Cardiac fibroblast (primary cell): ENCODE measurements around the gene CIPC.

Experiments used
- DNase-seq, 2 donors: peaks; one replicate each; pipeline versions ENCODE4 v3.0.0 to v3.0.0-alpha.2; 2010; ENCODE audit warnings: low read depth in 2 of 2
- H3K4me3 ChIP-seq, 2 donors: replicated peaks in 1 of 2; 1 replicate in 1 of 2; 2 replicates in 1 of 2; pipeline ENCODE4 v1.5.1; 2011; ENCODE audit warnings: low read depth in 2 of 2, low read length in 2 of 2, mild to moderate bottlenecking in 2 of 2, moderate library complexity in 1 of 2
- TF ChIP-seq, protein P1 (sequence below): IDR thresholded peaks from one replicate; pipeline ENCODE4 v1.5.1; 2011; ENCODE audit warnings: low read depth, mild to moderate bottlenecking, low read length, inconsistent platforms

Gene CIPC

DNA sequence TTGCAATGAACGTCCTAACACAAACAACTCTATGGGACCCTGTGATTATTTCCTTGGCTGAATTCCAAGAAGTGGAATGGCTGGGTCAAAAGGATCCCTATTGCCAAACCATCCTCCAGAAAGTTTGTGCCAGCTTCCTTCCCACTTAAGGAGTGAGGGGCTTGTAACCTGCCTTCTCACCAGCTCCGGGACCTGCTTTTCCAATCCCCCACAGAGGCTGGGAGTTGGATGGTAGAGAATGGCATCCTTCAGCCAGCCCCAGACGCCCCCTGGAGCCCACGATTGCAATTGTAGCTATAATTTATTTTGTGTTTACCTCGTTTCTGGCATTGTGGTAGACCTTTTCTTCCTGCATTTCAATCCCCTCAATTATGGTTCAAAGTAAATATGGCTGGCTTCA lies 53.2 kb downstream of the CIPC start:
- H3K4me3 ChIP-seq: no peak overlapping the region
- TF ChIP-seq, protein P1, sequence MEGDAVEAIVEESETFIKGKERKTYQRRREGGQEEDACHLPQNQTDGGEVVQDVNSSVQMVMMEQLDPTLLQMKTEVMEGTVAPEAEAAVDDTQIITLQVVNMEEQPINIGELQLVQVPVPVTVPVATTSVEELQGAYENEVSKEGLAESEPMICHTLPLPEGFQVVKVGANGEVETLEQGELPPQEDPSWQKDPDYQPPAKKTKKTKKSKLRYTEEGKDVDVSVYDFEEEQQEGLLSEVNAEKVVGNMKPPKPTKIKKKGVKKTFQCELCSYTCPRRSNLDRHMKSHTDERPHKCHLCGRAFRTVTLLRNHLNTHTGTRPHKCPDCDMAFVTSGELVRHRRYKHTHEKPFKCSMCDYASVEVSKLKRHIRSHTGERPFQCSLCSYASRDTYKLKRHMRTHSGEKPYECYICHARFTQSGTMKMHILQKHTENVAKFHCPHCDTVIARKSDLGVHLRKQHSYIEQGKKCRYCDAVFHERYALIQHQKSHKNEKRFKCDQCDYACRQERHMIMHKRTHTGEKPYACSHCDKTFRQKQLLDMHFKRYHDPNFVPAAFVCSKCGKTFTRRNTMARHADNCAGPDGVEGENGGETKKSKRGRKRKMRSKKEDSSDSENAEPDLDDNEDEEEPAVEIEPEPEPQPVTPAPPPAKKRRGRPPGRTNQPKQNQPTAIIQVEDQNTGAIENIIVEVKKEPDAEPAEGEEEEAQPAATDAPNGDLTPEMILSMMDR: peak; percentile 64
- DNase-seq: peak; percentile 14 to 23

GRCh38 chr14:77151918-77152588 lies 54.0 kb downstream of the CIPC start:
- DNase-seq: peak; percentile 50 to 52
- no peak overlapping the region for H3K4me3 ChIP-seq
- TF ChIP-seq, protein P1: peak; percentile 7

- H3K4me3 ChIP-seq: no peak overlapping the region
- no peak for DNase-seq
- TF ChIP-seq, protein P1: no peak
Observed at GRCh38 chr14:77153802-77154201, 55.7 kb downstream of the CIPC start.

- TF ChIP-seq, protein P1: no peak
- no peak for DNase-seq
- H3K4me3 ChIP-seq: no peak overlapping the region
Observed at GRCh38 chr14:77154421-77154820, 56.4 kb downstream of the CIPC start.

GRCh38 chr14:77155083-77155482 lies 57.0 kb downstream of the CIPC start:
- TF ChIP-seq, protein P1: no peak
- DNase-seq: no peak
- no peak overlapping the region for H3K4me3 ChIP-seq

DNA sequence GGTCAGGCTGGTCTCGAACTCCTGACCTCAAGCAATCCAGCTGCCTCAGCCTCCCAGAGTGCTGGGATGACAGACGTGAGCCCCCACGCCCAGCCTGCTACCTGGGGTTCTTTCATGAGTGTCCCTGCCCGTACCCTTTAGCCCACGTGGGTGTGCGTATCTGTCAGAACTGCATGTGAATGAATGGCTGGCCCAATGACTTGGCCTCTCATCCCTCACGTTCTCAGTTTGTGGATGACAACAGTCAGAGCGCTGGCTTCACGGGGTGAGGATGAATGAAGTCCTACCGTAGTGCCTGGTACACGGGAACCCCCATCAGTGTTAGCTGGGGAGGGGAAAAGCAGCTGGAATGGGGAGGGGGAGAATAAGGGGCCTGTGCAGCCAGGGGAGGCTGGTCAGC lies 59.7 kb downstream of the CIPC start:
- H3K4me3 ChIP-seq: no peak overlapping the region
- DNase-seq: no peak
- TF ChIP-seq, protein P1: no peak
